Endothelial cell (in vitro differentiated cells): ENCODE results near the gene MEF2D. TPM values are rescaled to one million over a fixed set of nuclear protein-coding genes. Genes with fewer than 3 reads are reported as not detected.

ENCODE experiments used
- DNase-seq: peaks from one replicate; pipeline ENCODE4 v3.0.0; 2021; ENCODE audit warnings: low spot score
- H3K27ac Mint-ChIP-seq: one replicate; pipeline ENCODE4 v1.8.0; 2021; ENCODE audit warnings: mixed read lengths, inconsistent platforms; ENCODE audit not compliant: unreplicated experiment
- H3K27me3 Mint-ChIP-seq: one replicate; pipeline ENCODE4 v1.8.0; 2021; ENCODE audit warnings: mild to moderate bottlenecking, moderate library complexity, mixed read lengths, inconsistent platforms; ENCODE audit not compliant: unreplicated experiment
- H3K36me3 Mint-ChIP-seq: one replicate; pipeline ENCODE4 v1.8.0; 2021; ENCODE audit warnings: mild to moderate bottlenecking, low read depth, mixed read lengths, inconsistent platforms; ENCODE audit not compliant: unreplicated experiment
- H3K4me1 Mint-ChIP-seq: one replicate; pipeline ENCODE4 v1.8.0; 2021; ENCODE audit warnings: mild to moderate bottlenecking, mixed read lengths, inconsistent platforms; ENCODE audit not compliant: unreplicated experiment
- H3K4me3 Mint-ChIP-seq: one replicate; pipeline ENCODE4 v1.8.0; 2021; ENCODE audit warnings: mild to moderate bottlenecking, mixed read lengths, inconsistent platforms; ENCODE audit not compliant: unreplicated experiment
- H3K9me3 Mint-ChIP-seq: one replicate; pipeline ENCODE4 v1.8.0; 2021; ENCODE audit warnings: mixed read lengths, inconsistent platforms; ENCODE audit not compliant: unreplicated experiment
- total RNA-seq: library from RNA; stranded (reverse); fragmentation: NEBNext Ultra II Directional; extraction: Animal tissue kit (Norgen Biotek cat#: 25700); gene quantifications from one replicate; pipeline ENCODE4 v1.2.1, GENCODE V29; 2021; ENCODE audit not compliant: unreplicated experiment
- TF ChIP-seq, protein P1 (sequence below): fragments of 200-600 bp; sonication (generic); IDR thresholded peaks from one replicate; pipeline ENCODE4 v1.5.0; 2021; ENCODE audit warnings: antibody characterized with exemption; ENCODE audit not compliant: unreplicated experiment

MEF2D gene
- total RNA-seq, 1 donor from 2014 or later = 45.2 TPM

DNA sequence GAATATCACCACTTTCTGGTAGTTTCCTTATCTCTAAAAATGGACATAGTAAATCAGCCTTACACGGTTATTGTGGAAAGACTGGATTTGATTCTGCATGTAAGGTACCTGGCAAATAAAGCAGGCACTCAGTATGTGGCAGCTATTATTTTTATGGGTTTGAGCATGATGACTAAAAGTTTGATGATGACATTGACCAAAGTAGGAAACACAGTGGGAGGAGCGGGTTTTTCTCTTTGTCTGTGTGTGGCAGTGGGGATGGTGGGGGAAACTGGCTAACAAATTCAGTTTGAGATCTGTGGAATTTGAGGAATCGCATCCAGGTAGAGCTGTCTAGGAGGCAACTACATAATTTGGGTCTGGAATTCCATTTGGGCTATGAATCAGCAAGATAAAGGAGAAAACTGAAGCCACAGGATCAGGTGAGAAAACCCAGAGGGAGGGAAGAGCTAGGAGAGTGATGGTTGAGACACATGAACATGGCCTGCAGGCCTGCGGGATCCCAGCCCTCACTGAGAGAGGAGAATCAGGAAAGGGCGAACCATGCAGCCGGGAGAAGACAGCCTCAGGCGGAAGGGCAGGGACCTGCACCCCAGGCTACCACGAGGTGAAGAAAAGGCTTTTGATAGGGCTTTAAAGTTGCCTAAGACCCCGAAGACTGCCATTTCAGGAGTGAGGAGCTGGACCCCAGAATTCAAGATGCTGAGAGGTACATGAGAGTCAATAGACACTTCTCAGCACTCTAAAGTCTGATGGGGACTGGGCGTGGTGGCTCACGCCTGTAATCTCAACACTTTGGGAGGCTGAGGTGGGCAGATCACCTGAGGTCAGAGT, 52.2 kb downstream of the MEF2D start:
- no peak for DNase-seq
- Mint-ChIP-seq H3K9me3 (no peaks in the 10 kb centered on the region), H3K27ac (no peak overlapping the region), H3K27me3 (peaks cover 5% of the 10 kb centered on the region), H3K4me1 (peaks cover 8% of the 10 kb centered on the region), H3K4me3 (no peak overlapping the region), H3K36me3 (no peaks in the 10 kb centered on the region)
- TF ChIP-seq, protein P1, sequence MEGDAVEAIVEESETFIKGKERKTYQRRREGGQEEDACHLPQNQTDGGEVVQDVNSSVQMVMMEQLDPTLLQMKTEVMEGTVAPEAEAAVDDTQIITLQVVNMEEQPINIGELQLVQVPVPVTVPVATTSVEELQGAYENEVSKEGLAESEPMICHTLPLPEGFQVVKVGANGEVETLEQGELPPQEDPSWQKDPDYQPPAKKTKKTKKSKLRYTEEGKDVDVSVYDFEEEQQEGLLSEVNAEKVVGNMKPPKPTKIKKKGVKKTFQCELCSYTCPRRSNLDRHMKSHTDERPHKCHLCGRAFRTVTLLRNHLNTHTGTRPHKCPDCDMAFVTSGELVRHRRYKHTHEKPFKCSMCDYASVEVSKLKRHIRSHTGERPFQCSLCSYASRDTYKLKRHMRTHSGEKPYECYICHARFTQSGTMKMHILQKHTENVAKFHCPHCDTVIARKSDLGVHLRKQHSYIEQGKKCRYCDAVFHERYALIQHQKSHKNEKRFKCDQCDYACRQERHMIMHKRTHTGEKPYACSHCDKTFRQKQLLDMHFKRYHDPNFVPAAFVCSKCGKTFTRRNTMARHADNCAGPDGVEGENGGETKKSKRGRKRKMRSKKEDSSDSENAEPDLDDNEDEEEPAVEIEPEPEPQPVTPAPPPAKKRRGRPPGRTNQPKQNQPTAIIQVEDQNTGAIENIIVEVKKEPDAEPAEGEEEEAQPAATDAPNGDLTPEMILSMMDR = no peak

DNA sequence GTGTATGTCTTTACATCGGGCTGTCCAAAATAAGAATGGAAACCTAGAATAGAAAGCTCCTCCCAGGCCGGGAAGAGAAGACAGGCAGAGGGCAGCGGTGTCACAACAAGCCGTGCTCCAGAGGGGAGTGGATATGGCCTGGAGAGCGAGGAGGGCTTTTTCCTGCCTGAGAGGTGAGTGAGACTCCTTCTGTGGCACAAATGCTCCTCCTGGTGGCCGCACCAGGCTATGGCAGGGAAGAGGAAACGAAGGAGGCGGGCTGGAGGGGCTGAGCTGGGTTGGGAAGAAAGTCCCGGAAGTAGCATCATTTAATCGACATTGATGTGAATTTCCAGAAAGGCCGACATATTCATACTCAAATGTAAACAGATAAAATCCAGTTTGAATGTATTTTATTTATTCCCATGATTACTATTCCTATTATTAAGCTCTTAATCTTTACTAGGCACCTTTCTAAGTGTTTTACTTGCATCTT, 54.7 kb downstream of the MEF2D start:
- Mint-ChIP-seq H3K9me3 (no peaks in the 10 kb centered on the region), H3K4me3 (no peak overlapping the region), H3K27me3 (peaks cover 10% of the 10 kb centered on the region), H3K27ac (no peak overlapping the region), H3K36me3 (no peaks in the 10 kb centered on the region), H3K4me1 (peaks cover 19% of the 10 kb centered on the region)
- TF ChIP-seq, protein P1 = peak; percentile 93
- peak; percentile 90 for DNase-seq

DNA sequence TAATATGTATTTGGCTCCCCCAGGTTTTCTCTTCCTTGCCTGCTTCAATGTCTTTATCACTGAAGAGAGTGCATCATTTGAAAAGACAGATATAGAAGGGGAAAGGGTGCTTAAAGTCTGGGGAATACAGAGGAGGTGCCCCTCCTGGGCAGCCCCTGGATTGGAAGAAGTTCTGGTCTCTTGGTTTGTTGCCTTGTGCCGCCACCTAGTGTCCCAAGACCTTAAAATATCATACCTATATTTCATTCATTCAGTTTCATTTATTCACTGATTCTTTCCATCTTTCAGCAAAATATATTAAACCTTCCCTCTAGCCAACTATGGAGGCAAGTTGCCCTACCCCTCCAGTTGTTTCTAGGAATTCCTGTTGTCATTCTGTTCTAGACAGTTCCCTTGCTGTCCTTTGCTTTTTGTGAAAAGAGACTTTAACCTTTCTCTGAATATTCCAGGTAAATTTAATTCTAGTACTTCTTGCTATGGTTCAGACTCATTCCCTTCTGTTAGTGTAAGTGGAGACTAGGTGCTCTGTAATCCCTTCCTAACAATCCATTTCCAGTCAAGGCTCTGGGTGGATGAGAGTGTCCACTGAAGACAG, 56.1 kb downstream of the MEF2D start:
- H3K9me3 Mint-ChIP-seq = no peaks in the 10 kb centered on the region
- H3K36me3 Mint-ChIP-seq = no peaks in the 10 kb centered on the region
- TF ChIP-seq, protein P1 = peak; percentile 57
- DNase-seq = peak; percentile 66
- H3K4me3 Mint-ChIP-seq = no peak overlapping the region
- peaks cover 13% of the 10 kb centered on the region for H3K27me3 Mint-ChIP-seq
- peaks cover 32% of the 10 kb centered on the region for H3K4me1 Mint-ChIP-seq
- peak overlapping the region; percentile 38 for H3K27ac Mint-ChIP-seq

DNA sequence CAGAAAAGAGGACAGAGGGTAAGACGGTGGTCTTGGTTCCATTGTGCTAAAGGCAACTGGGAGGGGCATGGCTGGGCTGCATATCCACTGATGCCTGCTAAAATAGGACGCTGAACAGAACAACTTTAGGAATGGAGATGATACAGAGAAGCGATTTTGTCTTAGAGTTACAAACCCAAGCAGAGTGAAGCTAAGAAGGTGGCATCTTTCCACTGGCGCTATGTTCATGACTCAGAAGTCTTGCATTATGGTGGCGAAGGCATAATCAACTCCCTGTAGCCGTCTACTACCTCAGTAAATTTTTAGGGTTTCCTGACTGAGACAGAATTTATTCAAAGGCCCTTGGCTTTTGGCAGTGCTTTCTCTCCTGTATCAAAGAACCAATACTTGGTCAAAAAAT, 57.3 kb downstream of the MEF2D start:
- Mint-ChIP-seq H3K27me3 (peaks cover 14% of the 10 kb centered on the region), H3K4me3 (no peak overlapping the region), H3K4me1 (peaks cover 43% of the 10 kb centered on the region), H3K36me3 (no peaks in the 10 kb centered on the region), H3K27ac (no peak overlapping the region), H3K9me3 (no peaks in the 10 kb centered on the region)
- TF ChIP-seq, protein P1 = no peak
- no peak for DNase-seq
